H1 (cell line): ENCODE data around the gene SLC25A26. TPM values are rescaled to one million over a fixed set of nuclear protein-coding genes. Genes with fewer than 3 reads are reported as not detected.

Source experiments
- CBX5 ChIP-seq: fragments of 300-800, 300-1000 bp; sonication (generic); IDR thresholded peaks from 2 replicates; pipeline ENCODE4 v1.7.1; 2016; ENCODE audit warnings: antibody characterized with exemption, low read length, low read depth
- E2F6 ChIP-seq: IDR thresholded peaks from 2 replicates; pipeline ENCODE4 v1.6.1; 2012; ENCODE audit warnings: inconsistent platforms
- EP300 ChIP-seq, 2 experiments: IDR thresholded peaks; 1 replicate in 1 of 2; 2 replicates in 1 of 2; pipeline ENCODE4 v1.6.1; 2011 to 2012; ENCODE audit warnings: low read depth in 2 of 2, low read length in 2 of 2, mild to moderate bottlenecking in 2 of 2, borderline replicate concordance in 1 of 2, inconsistent platforms in 1 of 2, moderate library complexity in 1 of 2
- EZH2 ChIP-seq: fragments of 200-600 bp; sonication (generic); IDR thresholded peaks from 2 replicates; pipeline ENCODE4 v1.7.1; 2012; ENCODE audit warnings: low read depth, mild to moderate bottlenecking, moderate library complexity, low read length, inconsistent platforms; ENCODE audit not compliant: severe bottlenecking
- MAX ChIP-seq: IDR thresholded peaks from 2 replicates; pipeline ENCODE4 v1.6.1; 2012; ENCODE audit warnings: inconsistent platforms
- NRF1 ChIP-seq: IDR thresholded peaks from 2 replicates; pipeline ENCODE4 v1.6.1; 2011; ENCODE audit warnings: mild to moderate bottlenecking, low read depth, low read length, improper control_type of control experiment
- RAD21 ChIP-seq, 2 experiments: IDR thresholded peaks in 1 of 2; conservative IDR thresholded peaks in 1 of 2; 2 replicates each; pipeline ENCODE4 v1.6.1; 2011; ENCODE audit warnings: low read depth in 2 of 2, low read length in 2 of 2, improper control_type of control experiment in 1 of 2, inconsistent platforms in 1 of 2, mild to moderate bottlenecking in 1 of 2, moderate library complexity in 1 of 2
- SP2 ChIP-seq: IDR thresholded peaks from 2 replicates; pipeline ENCODE4 v1.6.1; 2012; ENCODE audit warnings: mild to moderate bottlenecking, low read length, inconsistent platforms
- polyA plus RNA-seq, 7 experiments: library from polyadenylated mRNA; depleted of rRNA in 3 of 7; stranded (reverse) in 5 of 7; unstranded in 2 of 7; fragments of >200 nt in 5 of 7; fragments of 200-250 nt in 2 of 7; gene quantifications; 1 replicate in 5 of 7; 2 replicates in 1 of 7; 4 replicates in 1 of 7; pipeline versions ENCODE4 v1.2.1 to v1.2.3, GENCODE V29; 2011 to 2013; ENCODE audit warnings: missing spikeins in 2 of 7, mixed read lengths in 2 of 7
- total RNA-seq: library from RNA; stranded (reverse); fragmentation: NEBNext Ultra II Directional; extraction: Animal tissue kit (Norgen Biotek cat#: 25700); gene quantifications from 2 replicates; pipeline ENCODE4 v1.2.1, GENCODE V29; 2021
- TF ChIP-seq, protein P1 (sequence below): fragments of 300-600 bp; sonication (generic); IDR thresholded peaks from 2 replicates; pipeline ENCODE4 v1.7.1; 2012; ENCODE audit warnings: low read length, moderate library complexity, mild to moderate bottlenecking, inconsistent platforms; ENCODE audit not compliant: insufficient replicate concordance

The SLC25A26 gene
- total and polyA plus RNA-seq, 2 of the 8 experiments (the other 6 are each of a cell fraction or from before 2014, with no cell fraction given): 30.0 to 37.0 TPM

GRCh38 chr3:66195347-66195783 lies 25.4 kb upstream of the SLC25A26 start (continued):
- TF ChIP-seq, protein P1, sequence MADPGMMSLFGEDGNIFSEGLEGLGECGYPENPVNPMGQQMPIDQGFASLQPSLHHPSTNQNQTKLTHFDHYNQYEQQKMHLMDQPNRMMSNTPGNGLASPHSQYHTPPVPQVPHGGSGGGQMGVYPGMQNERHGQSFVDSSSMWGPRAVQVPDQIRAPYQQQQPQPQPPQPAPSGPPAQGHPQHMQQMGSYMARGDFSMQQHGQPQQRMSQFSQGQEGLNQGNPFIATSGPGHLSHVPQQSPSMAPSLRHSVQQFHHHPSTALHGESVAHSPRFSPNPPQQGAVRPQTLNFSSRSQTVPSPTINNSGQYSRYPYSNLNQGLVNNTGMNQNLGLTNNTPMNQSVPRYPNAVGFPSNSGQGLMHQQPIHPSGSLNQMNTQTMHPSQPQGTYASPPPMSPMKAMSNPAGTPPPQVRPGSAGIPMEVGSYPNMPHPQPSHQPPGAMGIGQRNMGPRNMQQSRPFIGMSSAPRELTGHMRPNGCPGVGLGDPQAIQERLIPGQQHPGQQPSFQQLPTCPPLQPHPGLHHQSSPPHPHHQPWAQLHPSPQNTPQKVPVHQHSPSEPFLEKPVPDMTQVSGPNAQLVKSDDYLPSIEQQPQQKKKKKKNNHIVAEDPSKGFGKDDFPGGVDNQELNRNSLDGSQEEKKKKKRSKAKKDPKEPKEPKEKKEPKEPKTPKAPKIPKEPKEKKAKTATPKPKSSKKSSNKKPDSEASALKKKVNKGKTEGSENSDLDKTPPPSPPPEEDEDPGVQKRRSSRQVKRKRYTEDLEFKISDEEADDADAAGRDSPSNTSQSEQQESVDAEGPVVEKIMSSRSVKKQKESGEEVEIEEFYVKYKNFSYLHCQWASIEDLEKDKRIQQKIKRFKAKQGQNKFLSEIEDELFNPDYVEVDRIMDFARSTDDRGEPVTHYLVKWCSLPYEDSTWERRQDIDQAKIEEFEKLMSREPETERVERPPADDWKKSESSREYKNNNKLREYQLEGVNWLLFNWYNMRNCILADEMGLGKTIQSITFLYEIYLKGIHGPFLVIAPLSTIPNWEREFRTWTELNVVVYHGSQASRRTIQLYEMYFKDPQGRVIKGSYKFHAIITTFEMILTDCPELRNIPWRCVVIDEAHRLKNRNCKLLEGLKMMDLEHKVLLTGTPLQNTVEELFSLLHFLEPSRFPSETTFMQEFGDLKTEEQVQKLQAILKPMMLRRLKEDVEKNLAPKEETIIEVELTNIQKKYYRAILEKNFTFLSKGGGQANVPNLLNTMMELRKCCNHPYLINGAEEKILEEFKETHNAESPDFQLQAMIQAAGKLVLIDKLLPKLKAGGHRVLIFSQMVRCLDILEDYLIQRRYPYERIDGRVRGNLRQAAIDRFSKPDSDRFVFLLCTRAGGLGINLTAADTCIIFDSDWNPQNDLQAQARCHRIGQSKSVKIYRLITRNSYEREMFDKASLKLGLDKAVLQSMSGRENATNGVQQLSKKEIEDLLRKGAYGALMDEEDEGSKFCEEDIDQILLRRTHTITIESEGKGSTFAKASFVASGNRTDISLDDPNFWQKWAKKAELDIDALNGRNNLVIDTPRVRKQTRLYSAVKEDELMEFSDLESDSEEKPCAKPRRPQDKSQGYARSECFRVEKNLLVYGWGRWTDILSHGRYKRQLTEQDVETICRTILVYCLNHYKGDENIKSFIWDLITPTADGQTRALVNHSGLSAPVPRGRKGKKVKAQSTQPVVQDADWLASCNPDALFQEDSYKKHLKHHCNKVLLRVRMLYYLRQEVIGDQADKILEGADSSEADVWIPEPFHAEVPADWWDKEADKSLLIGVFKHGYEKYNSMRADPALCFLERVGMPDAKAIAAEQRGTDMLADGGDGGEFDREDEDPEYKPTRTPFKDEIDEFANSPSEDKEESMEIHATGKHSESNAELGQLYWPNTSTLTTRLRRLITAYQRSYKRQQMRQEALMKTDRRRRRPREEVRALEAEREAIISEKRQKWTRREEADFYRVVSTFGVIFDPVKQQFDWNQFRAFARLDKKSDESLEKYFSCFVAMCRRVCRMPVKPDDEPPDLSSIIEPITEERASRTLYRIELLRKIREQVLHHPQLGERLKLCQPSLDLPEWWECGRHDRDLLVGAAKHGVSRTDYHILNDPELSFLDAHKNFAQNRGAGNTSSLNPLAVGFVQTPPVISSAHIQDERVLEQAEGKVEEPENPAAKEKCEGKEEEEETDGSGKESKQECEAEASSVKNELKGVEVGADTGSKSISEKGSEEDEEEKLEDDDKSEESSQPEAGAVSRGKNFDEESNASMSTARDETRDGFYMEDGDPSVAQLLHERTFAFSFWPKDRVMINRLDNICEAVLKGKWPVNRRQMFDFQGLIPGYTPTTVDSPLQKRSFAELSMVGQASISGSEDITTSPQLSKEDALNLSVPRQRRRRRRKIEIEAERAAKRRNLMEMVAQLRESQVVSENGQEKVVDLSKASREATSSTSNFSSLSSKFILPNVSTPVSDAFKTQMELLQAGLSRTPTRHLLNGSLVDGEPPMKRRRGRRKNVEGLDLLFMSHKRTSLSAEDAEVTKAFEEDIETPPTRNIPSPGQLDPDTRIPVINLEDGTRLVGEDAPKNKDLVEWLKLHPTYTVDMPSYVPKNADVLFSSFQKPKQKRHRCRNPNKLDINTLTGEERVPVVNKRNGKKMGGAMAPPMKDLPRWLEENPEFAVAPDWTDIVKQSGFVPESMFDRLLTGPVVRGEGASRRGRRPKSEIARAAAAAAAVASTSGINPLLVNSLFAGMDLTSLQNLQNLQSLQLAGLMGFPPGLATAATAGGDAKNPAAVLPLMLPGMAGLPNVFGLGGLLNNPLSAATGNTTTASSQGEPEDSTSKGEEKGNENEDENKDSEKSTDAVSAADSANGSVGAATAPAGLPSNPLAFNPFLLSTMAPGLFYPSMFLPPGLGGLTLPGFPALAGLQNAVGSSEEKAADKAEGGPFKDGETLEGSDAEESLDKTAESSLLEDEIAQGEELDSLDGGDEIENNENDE: no peak
- TF ChIP-seq NRF1: peak; percentile 51
- peak; percentile 67; the same call in 1 of the 2 replicates for TF ChIP-seq MAX
- TF ChIP-seq E2F6: peak; percentile 55
- TF ChIP-seq EZH2: no peak
- TF ChIP-seq SP2: no peak
- peak; percentile 5 to 29; a peak in 3 of 4 replicates for TF ChIP-seq RAD21 (IDR thresholded peaks at IDR 0.05 in 1 of 2, conservative IDR thresholded peaks at IDR 0.05 in 1 of 2; ENCODE audit: low read depth in 2 of 2, low read length in 2 of 2)
- TF ChIP-seq CBX5: no peak
- TF ChIP-seq EP300 (IDR thresholded peaks at IDR 0.05; ENCODE audit: borderline replicate concordance in 1 of 2, low read depth in 2 of 2, low read length in 2 of 2): no peak
- TF ChIP-seq, all 59 proteins: peak for 4
